Measurements from ENCODE around the gene DNM2.

The DNM2 gene

DNA sequence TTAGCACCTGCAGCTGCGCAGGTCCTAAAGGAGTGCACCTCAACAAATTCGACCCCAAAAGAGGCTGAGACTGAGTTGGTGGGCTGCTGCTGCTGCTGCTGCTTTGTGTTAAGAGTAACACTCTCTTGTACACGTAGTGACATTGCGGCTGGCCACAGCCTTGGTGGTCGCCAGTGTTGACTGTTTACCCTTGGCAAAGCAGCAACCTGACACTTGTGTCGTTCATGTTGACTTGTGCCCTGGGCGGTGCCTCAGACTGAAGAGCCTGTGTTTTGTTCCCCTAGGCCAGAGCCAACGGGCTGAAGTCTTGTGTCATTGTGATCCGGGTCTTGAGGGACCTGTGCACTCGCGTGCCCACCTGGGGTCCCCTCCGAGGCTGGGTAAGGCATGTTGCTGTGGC lies 39.1 kb upstream of the DNM2 start:
- H3K27ac ChIP-seq (replicated peaks; ENCODE audit: low read length): no peak overlapping the region
- peaks cover 0 to 2% of the 10 kb centered on the region in 2 donors for H3K9me3 ChIP-seq (replicated peaks in 1 of 2; ENCODE audit: control insufficient read depth in 2 of 2, insufficient read depth in 1 of 2, low read depth in 1 of 2, low read length in 2 of 2)
- no peak overlapping the region for H3K4me3 ChIP-seq (ENCODE audit: low read length in 2 of 2)
- H3K9ac ChIP-seq (ENCODE audit: low read depth, low read length, poor library complexity): peak overlapping the region; percentile 74
- no peak overlapping the region for H2AFZ ChIP-seq (ENCODE audit: low read length)
- no peak overlapping the region for H2BK120ac ChIP-seq (ENCODE audit: low read depth, low read length)
- no peaks in the 10 kb centered on the region for H3K27me3 ChIP-seq (ENCODE audit: control insufficient read depth in 3 of 3, insufficient read depth in 3 of 3, low read depth in 1 of 3, low read length in 3 of 3)
- peak overlapping the region; percentile 10 for H2BK5ac ChIP-seq (ENCODE audit: low read length)
- no CpG with 5 or more reads among the region's 12 CpGs for WGBS, 2 donors (ENCODE audit: extremely low coverage in 2 of 2, insufficient read length in 2 of 2, insufficient replicate concordance in 1 of 2)
- no peak for DNase-seq (ENCODE audit: low spot score)
- H3K4me2 ChIP-seq (ENCODE audit: insufficient read depth, low read length, poor library complexity, severe bottlenecking): no peak overlapping the region
- H4K8ac ChIP-seq (ENCODE audit: low read depth, low read length): no peak overlapping the region
- H3K4ac ChIP-seq (ENCODE audit: low read length): no peak overlapping the region
- H2AK5ac ChIP-seq (ENCODE audit: low read depth, low read length): no peak overlapping the region
- H2BK12ac ChIP-seq (ENCODE audit: low read length): no peak overlapping the region
- no peak overlapping the region for H3K14ac ChIP-seq (ENCODE audit: low read length)
- H3K4me1 ChIP-seq (ENCODE audit: control insufficient read depth in 2 of 2, insufficient read depth in 1 of 2, low read depth in 1 of 2, low read length in 2 of 2): no peaks in the 10 kb centered on the region
- H3K18ac ChIP-seq (ENCODE audit: low read length): no peak overlapping the region
- peaks cover 38% of the 10 kb centered on the region for H3K79me1 ChIP-seq (ENCODE audit: low read depth, low read length)
- no peak overlapping the region for H2BK15ac ChIP-seq (ENCODE audit: low read length)
- H4K91ac ChIP-seq (ENCODE audit: low read depth, low read length, poor library complexity): no peak overlapping the region
- H3K23ac ChIP-seq (ENCODE audit: low read depth, low read length, poor library complexity): peak overlapping the region; percentile 8
- H3K36me3 ChIP-seq (replicated peaks in 1 of 2; ENCODE audit: control insufficient read depth in 2 of 2, insufficient read depth in 2 of 2, low read length in 2 of 2): peaks cover 78 to 96% of the 10 kb centered on the region in 2 donors

- no peak overlapping the region for H2AFZ ChIP-seq (ENCODE audit: low read length)
- H3K4ac ChIP-seq (ENCODE audit: low read length): no peak overlapping the region
- no CpG with 5 or more reads among the region's 18 CpGs for WGBS, 2 donors (ENCODE audit: extremely low coverage in 2 of 2, insufficient read length in 2 of 2, insufficient replicate concordance in 1 of 2)
- no peak overlapping the region for H3K18ac ChIP-seq (ENCODE audit: low read length)
- no peak overlapping the region for H3K23ac ChIP-seq (ENCODE audit: low read depth, low read length, poor library complexity)
- no peak overlapping the region for H2AK5ac ChIP-seq (ENCODE audit: low read depth, low read length)
- peak overlapping the region; percentile 10 for H2BK5ac ChIP-seq (ENCODE audit: low read length)
- H2BK12ac ChIP-seq (ENCODE audit: low read length): no peak overlapping the region
- H3K9ac ChIP-seq (ENCODE audit: low read depth, low read length, poor library complexity): no peak overlapping the region
- no peak overlapping the region for H2BK120ac ChIP-seq (ENCODE audit: low read depth, low read length)
- H3K4me3 ChIP-seq (ENCODE audit: low read length in 2 of 2): no peak overlapping the region
- peaks cover 0 to 2% of the 10 kb centered on the region in 2 donors for H3K9me3 ChIP-seq (replicated peaks in 1 of 2; ENCODE audit: control insufficient read depth in 2 of 2, insufficient read depth in 1 of 2, low read depth in 1 of 2, low read length in 2 of 2)
- no peak overlapping the region for H3K14ac ChIP-seq (ENCODE audit: low read length)
- peaks cover 84 to 96% of the 10 kb centered on the region in 2 donors for H3K36me3 ChIP-seq (replicated peaks in 1 of 2; ENCODE audit: control insufficient read depth in 2 of 2, insufficient read depth in 2 of 2, low read length in 2 of 2)
- H3K79me1 ChIP-seq (ENCODE audit: low read depth, low read length): peaks cover 36% of the 10 kb centered on the region
- no peak for DNase-seq (ENCODE audit: low spot score)
- no peaks in the 10 kb centered on the region for H3K27me3 ChIP-seq (ENCODE audit: control insufficient read depth in 3 of 3, insufficient read depth in 3 of 3, low read depth in 1 of 3, low read length in 3 of 3)
- H2BK15ac ChIP-seq (ENCODE audit: low read length): no peak overlapping the region
- H4K91ac ChIP-seq (ENCODE audit: low read depth, low read length, poor library complexity): no peak overlapping the region
- no peak overlapping the region for H4K8ac ChIP-seq (ENCODE audit: low read depth, low read length)
- no peak overlapping the region for H3K27ac ChIP-seq (replicated peaks; ENCODE audit: low read length)
- H3K4me2 ChIP-seq (ENCODE audit: insufficient read depth, low read length, poor library complexity, severe bottlenecking): no peak overlapping the region
- no peaks in the 10 kb centered on the region for H3K4me1 ChIP-seq (ENCODE audit: control insufficient read depth in 2 of 2, insufficient read depth in 1 of 2, low read depth in 1 of 2, low read length in 2 of 2)
These were observed 38.1 kb upstream of the DNM2 start for GRCh38 chr19:10679743-10680142.

GRCh38 chr19:10680545-10681135 lies 37.2 kb upstream of the DNM2 start:
- H4K91ac ChIP-seq (ENCODE audit: low read depth, low read length, poor library complexity): no peak overlapping the region
- DNase-seq (ENCODE audit: low spot score): no peak
- no peak overlapping the region for H3K4ac ChIP-seq (ENCODE audit: low read length)
- H3K4me1 ChIP-seq (ENCODE audit: control insufficient read depth in 2 of 2, insufficient read depth in 1 of 2, low read depth in 1 of 2, low read length in 2 of 2): no peaks in the 10 kb centered on the region
- no peak overlapping the region for H4K8ac ChIP-seq (ENCODE audit: low read depth, low read length)
- H2AK5ac ChIP-seq (ENCODE audit: low read depth, low read length): no peak overlapping the region
- H3K27me3 ChIP-seq (ENCODE audit: control insufficient read depth in 3 of 3, insufficient read depth in 3 of 3, low read depth in 1 of 3, low read length in 3 of 3): no peaks in the 10 kb centered on the region
- no peak overlapping the region for H2BK15ac ChIP-seq (ENCODE audit: low read length)
- H3K18ac ChIP-seq (ENCODE audit: low read length): no peak overlapping the region
- H3K4me3 ChIP-seq (ENCODE audit: low read length in 2 of 2): no peak overlapping the region
- WGBS, 2 donors (ENCODE audit: extremely low coverage in 2 of 2, insufficient read length in 2 of 2, insufficient replicate concordance in 1 of 2): no CpG with 5 or more reads among the region's 15 CpGs
- H2BK5ac ChIP-seq (ENCODE audit: low read length): no peak overlapping the region
- H3K4me2 ChIP-seq (ENCODE audit: insufficient read depth, low read length, poor library complexity, severe bottlenecking): no peak overlapping the region
- no peak overlapping the region for H2BK120ac ChIP-seq (ENCODE audit: low read depth, low read length)
- H3K36me3 ChIP-seq (replicated peaks in 1 of 2; ENCODE audit: control insufficient read depth in 2 of 2, insufficient read depth in 2 of 2, low read length in 2 of 2): peaks cover 83 to 96% of the 10 kb centered on the region in 2 donors
- no peak overlapping the region for H3K14ac ChIP-seq (ENCODE audit: low read length)
- no peak overlapping the region for H2AFZ ChIP-seq (ENCODE audit: low read length)
- H3K27ac ChIP-seq (replicated peaks; ENCODE audit: low read length): no peak overlapping the region
- H3K23ac ChIP-seq (ENCODE audit: low read depth, low read length, poor library complexity): peak overlapping the region; percentile 2
- H3K9me3 ChIP-seq (replicated peaks in 1 of 2; ENCODE audit: control insufficient read depth in 2 of 2, insufficient read depth in 1 of 2, low read depth in 1 of 2, low read length in 2 of 2): peaks cover 0 to 2% of the 10 kb centered on the region in 2 donors
- no peak overlapping the region for H3K9ac ChIP-seq (ENCODE audit: low read depth, low read length, poor library complexity)
- H2BK12ac ChIP-seq (ENCODE audit: low read length): no peak overlapping the region
- peaks cover 36% of the 10 kb centered on the region for H3K79me1 ChIP-seq (ENCODE audit: low read depth, low read length)

GRCh38 chr19:10681658-10682057 lies 36.2 kb upstream of the DNM2 start:
- H3K23ac ChIP-seq (ENCODE audit: low read depth, low read length, poor library complexity): no peak overlapping the region
- no peak overlapping the region for H3K4me2 ChIP-seq (ENCODE audit: insufficient read depth, low read length, poor library complexity, severe bottlenecking)
- no peaks in the 10 kb centered on the region for H3K27me3 ChIP-seq (ENCODE audit: control insufficient read depth in 3 of 3, insufficient read depth in 3 of 3, low read depth in 1 of 3, low read length in 3 of 3)
- no peak overlapping the region for H3K27ac ChIP-seq (replicated peaks; ENCODE audit: low read length)
- H3K9me3 ChIP-seq (replicated peaks in 1 of 2; ENCODE audit: control insufficient read depth in 2 of 2, insufficient read depth in 1 of 2, low read depth in 1 of 2, low read length in 2 of 2): peaks cover 0 to 2% of the 10 kb centered on the region in 2 donors
- no peak overlapping the region for H3K14ac ChIP-seq (ENCODE audit: low read length)
- no peak overlapping the region for H3K4me3 ChIP-seq (ENCODE audit: low read length in 2 of 2)
- no peak overlapping the region for H3K4ac ChIP-seq (ENCODE audit: low read length)
- H3K9ac ChIP-seq (ENCODE audit: low read depth, low read length, poor library complexity): no peak overlapping the region
- no peak overlapping the region for H3K18ac ChIP-seq (ENCODE audit: low read length)
- H2BK15ac ChIP-seq (ENCODE audit: low read length): no peak overlapping the region
- no CpG with 5 or more reads among the region's 4 CpGs for WGBS, 2 donors (ENCODE audit: extremely low coverage in 2 of 2, insufficient read length in 2 of 2, insufficient replicate concordance in 1 of 2)
- no peak overlapping the region for H2AFZ ChIP-seq (ENCODE audit: low read length)
- H3K79me1 ChIP-seq (ENCODE audit: low read depth, low read length): peaks cover 44% of the 10 kb centered on the region
- H3K36me3 ChIP-seq (replicated peaks in 1 of 2; ENCODE audit: control insufficient read depth in 2 of 2, insufficient read depth in 2 of 2, low read length in 2 of 2): peaks cover 90 to 100% of the 10 kb centered on the region in 2 donors
- H4K8ac ChIP-seq (ENCODE audit: low read depth, low read length): no peak overlapping the region
- DNase-seq (ENCODE audit: low spot score): no peak
- no peak overlapping the region for H4K91ac ChIP-seq (ENCODE audit: low read depth, low read length, poor library complexity)
- H2AK5ac ChIP-seq (ENCODE audit: low read depth, low read length): no peak overlapping the region
- no peak overlapping the region for H2BK120ac ChIP-seq (ENCODE audit: low read depth, low read length)
- H2BK5ac ChIP-seq (ENCODE audit: low read length): no peak overlapping the region
- H3K4me1 ChIP-seq (ENCODE audit: control insufficient read depth in 2 of 2, insufficient read depth in 1 of 2, low read depth in 1 of 2, low read length in 2 of 2): no peaks in the 10 kb centered on the region
- H2BK12ac ChIP-seq (ENCODE audit: low read length): no peak overlapping the region

Measured in neuronal stem cell (in vitro differentiated cells).